ENCODE measurements around the gene FBP1.

DNA sequence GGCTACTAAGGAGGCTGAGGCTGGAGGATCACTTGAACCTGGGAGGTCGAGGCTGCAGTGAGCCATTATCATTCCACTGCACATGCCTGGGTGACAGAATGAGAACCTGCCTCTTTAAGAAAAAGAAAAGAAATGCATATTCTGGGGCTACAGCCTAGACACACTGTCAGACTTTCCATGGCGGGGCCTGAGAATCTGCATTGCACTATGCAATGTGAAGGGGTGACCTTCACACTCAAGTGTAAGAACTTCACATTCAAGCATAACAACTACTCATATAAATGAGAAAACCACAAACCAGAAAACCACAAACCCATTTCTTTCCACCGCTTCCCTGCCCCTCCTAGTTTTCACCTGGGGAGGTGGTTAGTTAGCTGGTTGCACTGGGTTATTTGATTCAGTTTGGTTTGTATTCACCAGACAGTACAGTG, 27.7 kb downstream of the FBP1 start:
- TF ChIP-seq, protein P1, sequence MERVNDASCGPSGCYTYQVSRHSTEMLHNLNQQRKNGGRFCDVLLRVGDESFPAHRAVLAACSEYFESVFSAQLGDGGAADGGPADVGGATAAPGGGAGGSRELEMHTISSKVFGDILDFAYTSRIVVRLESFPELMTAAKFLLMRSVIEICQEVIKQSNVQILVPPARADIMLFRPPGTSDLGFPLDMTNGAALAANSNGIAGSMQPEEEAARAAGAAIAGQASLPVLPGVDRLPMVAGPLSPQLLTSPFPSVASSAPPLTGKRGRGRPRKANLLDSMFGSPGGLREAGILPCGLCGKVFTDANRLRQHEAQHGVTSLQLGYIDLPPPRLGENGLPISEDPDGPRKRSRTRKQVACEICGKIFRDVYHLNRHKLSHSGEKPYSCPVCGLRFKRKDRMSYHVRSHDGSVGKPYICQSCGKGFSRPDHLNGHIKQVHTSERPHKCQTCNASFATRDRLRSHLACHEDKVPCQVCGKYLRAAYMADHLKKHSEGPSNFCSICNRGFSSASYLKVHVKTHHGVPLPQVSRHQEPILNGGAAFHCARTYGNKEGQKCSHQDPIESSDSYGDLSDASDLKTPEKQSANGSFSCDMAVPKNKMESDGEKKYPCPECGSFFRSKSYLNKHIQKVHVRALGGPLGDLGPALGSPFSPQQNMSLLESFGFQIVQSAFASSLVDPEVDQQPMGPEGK (CRISPR knock-in tag; IDR thresholded peaks at IDR 0.05; ENCODE audit: borderline replicate concordance), result no peak
- no peak for TF ChIP-seq ARNTL (CRISPR knock-in tag; IDR thresholded peaks at IDR 0.05; ENCODE audit: borderline replicate concordance, low read depth)

All from SK-N-SH treated with all-trans-retinoic acid at 6 μM for 48 hours (cell line).